ENCODE measurements around the gene SMAD2.

Gene SMAD2

DNA sequence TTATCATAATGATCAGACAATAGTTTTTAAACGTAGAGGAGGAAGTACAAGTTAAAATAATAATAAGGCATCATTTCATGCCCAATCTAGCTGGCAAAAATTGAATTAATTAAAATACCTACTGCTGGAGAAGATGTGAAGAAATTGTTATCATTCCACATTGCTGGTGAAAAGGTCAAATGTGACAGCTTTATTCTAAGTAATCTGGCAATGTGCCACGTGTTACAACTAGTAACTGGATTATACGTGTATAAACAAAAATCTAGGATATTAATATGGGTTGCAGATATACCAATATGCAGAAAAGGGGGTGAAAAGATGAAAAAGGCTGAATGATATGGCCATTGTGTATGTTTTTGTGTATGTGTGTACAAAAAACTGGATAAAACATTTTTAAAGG is 32.4 kb downstream of the SMAD2 start:
- ATAC-seq: no peak
- TF ChIP-seq ZNF8 (CRISPR knock-in tag; IDR thresholded peaks at IDR 0.05) (no peak), BACH2 (CRISPR knock-in tag; IDR thresholded peaks at IDR 0.05; ENCODE audit: borderline replicate concordance) (no peak), ISL1 (CRISPR knock-in tag; IDR thresholded peaks at IDR 0.05) (peak; percentile 45; the same call in 1 of the 2 replicates)
- TF ChIP-seq, protein P1, sequence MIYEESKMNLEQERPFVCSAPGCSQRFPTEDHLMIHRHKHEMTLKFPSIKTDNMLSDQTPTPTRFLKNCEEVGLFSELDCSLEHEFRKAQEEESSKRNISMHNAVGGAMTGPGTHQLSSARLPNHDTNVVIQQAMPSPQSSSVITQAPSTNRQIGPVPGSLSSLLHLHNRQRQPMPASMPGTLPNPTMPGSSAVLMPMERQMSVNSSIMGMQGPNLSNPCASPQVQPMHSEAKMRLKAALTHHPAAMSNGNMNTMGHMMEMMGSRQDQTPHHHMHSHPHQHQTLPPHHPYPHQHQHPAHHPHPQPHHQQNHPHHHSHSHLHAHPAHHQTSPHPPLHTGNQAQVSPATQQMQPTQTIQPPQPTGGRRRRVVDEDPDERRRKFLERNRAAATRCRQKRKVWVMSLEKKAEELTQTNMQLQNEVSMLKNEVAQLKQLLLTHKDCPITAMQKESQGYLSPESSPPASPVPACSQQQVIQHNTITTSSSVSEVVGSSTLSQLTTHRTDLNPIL (CRISPR knock-in tag; IDR thresholded peaks at IDR 0.05; ENCODE audit: low read depth): no peak

DNA sequence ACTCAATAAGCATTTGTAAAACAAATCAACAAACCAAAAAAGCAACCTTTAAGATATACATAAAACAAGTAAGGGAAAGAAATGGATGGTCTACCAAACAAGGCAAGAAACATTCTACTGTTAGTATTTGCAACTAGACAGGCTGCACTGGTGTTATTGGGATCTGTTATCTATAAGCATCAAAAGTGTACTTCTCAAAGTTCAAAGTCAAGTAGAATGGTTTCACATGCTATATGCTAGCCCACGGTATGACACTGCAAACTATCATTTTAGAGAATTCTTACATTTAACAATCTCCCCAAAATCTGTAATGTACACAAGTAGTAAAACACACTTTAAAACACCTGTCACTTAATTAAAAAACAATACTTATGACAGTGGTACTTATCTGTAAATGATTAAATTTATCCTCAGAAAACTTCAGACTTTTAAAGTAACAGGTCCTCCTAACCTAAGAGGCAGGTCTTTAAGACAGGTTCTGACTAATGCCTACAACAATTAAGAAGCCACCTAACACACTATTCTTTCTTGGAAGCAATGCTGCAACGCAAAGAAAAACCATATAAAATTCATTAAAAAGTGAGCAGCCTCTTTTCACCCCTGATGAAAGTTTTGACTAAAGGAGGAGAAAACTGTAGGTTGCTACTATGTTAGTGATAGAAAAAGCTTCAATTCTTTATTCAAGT is 34.8 kb downstream of the SMAD2 start:
- no peak for ATAC-seq
- TF ChIP-seq CSDC2 (CRISPR knock-in tag; IDR thresholded peaks at IDR 0.05) (no peak), ZNF70 (CRISPR knock-in tag; IDR thresholded peaks at IDR 0.05) (no peak), ZC3H10 (CRISPR knock-in tag; IDR thresholded peaks at IDR 0.05) (no peak), ZFP3 (CRISPR knock-in tag; IDR thresholded peaks at IDR 0.05) (no peak), ZNF565 (CRISPR knock-in tag; conservative IDR thresholded peaks at IDR 0.05; ENCODE audit: low read depth) (no peak), RARB (CRISPR knock-in tag; IDR thresholded peaks at IDR 0.05) (no peak), OSR1 (CRISPR knock-in tag; IDR thresholded peaks at IDR 0.05) (no peak), SNAI2 (CRISPR knock-in tag; IDR thresholded peaks at IDR 0.05) (no peak), GLIS3 (CRISPR knock-in tag; IDR thresholded peaks at IDR 0.05) (no peak), ZNF8 (CRISPR knock-in tag; IDR thresholded peaks at IDR 0.05) (no peak), ZFP30 (CRISPR knock-in tag; IDR thresholded peaks at IDR 0.05) (no peak)
- TF ChIP-seq, protein P2, sequence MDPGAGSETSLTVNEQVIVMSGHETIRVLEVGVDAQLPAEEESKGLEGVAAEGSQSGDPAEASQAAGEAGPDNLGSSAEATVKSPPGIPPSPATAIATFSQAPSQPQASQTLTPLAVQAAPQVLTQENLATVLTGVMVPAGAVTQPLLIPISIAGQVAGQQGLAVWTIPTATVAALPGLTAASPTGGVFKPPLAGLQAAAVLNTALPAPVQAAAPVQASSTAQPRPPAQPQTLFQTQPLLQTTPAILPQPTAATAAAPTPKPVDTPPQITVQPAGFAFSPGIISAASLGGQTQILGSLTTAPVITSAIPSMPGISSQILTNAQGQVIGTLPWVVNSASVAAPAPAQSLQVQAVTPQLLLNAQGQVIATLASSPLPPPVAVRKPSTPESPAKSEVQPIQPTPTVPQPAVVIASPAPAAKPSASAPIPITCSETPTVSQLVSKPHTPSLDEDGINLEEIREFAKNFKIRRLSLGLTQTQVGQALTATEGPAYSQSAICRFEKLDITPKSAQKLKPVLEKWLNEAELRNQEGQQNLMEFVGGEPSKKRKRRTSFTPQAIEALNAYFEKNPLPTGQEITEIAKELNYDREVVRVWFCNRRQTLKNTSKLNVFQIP (CRISPR knock-in tag; IDR thresholded peaks at IDR 0.05; ENCODE audit: borderline replicate concordance, low read depth): no peak

DNA sequence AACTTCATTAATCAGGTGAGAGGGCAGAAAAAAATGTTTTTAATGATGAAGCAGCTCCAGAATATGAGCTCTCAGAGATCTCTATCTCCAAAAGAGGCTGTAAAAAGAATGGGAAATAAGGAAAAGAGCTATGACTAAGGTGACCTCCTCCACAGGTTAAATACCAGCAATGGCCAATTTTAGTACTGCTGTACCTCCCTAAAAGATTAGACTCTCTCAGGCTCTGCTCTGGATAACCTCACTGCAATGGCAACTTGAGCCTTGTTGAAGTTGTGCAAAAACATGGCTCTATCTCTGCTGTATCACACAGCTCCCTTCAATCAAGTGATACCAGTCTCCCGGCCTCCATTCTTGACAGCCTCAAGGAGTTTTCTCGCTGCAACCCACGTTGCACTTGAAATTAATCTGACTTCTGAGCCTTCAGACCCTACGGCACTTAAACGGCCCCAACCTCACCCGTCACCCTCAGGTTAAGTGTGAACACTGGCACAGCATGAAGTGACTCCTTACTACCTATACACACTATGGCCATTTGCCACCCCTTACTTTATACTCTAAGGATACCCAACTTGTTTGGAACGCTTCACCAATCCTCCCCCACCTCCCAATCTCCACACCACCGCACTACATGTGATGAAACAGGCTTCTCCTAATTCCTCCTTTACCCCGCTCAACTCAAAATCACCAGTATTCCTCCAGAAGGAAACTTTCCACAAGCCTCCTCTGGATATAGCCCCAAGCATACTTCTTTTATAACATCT is 36.3 kb downstream of the SMAD2 start:
- ATAC-seq: peak; percentile 33; the same call in 2 of the 3 replicates
- TF ChIP-seq ZC3H10 (CRISPR knock-in tag; IDR thresholded peaks at IDR 0.05) (no peak), ZNF70 (CRISPR knock-in tag; IDR thresholded peaks at IDR 0.05) (no peak), ZNF565 (CRISPR knock-in tag; conservative IDR thresholded peaks at IDR 0.05; ENCODE audit: low read depth) (no peak), ZFP3 (CRISPR knock-in tag; IDR thresholded peaks at IDR 0.05) (no peak), TSHZ2 (CRISPR knock-in tag; IDR thresholded peaks at IDR 0.05) (no peak), SNAI2 (CRISPR knock-in tag; IDR thresholded peaks at IDR 0.05) (no peak)
- TF ChIP-seq, protein P1 (CRISPR knock-in tag; IDR thresholded peaks at IDR 0.05; ENCODE audit: low read depth): no peak
- TF ChIP-seq, protein P3, sequence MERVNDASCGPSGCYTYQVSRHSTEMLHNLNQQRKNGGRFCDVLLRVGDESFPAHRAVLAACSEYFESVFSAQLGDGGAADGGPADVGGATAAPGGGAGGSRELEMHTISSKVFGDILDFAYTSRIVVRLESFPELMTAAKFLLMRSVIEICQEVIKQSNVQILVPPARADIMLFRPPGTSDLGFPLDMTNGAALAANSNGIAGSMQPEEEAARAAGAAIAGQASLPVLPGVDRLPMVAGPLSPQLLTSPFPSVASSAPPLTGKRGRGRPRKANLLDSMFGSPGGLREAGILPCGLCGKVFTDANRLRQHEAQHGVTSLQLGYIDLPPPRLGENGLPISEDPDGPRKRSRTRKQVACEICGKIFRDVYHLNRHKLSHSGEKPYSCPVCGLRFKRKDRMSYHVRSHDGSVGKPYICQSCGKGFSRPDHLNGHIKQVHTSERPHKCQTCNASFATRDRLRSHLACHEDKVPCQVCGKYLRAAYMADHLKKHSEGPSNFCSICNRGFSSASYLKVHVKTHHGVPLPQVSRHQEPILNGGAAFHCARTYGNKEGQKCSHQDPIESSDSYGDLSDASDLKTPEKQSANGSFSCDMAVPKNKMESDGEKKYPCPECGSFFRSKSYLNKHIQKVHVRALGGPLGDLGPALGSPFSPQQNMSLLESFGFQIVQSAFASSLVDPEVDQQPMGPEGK (CRISPR knock-in tag; IDR thresholded peaks at IDR 0.05; ENCODE audit: borderline replicate concordance): no peak

- ATAC-seq: no peak
- TF ChIP-seq TSHZ2 (CRISPR knock-in tag; IDR thresholded peaks at IDR 0.05) (no peak), ISL1 (CRISPR knock-in tag; IDR thresholded peaks at IDR 0.05) (peak; percentile 29; the same call in 1 of the 2 replicates), ZNF70 (CRISPR knock-in tag; IDR thresholded peaks at IDR 0.05) (no peak)
Measured at GRCh38 chr18:47893047-47893446, 37.4 kb downstream of the SMAD2 start.

Data from SK-N-SH treated with all-trans-retinoic acid at 6 μM for 48 hours (cell line).